H1 (cell line): Measurements from ENCODE around the gene TACC2.

Experiments
- GABPA ChIP-seq: IDR thresholded peaks from 2 replicates; pipeline ENCODE4 v1.6.1; 2011; ENCODE audit warnings: mild to moderate bottlenecking, low read length, moderate library complexity, borderline replicate concordance; ENCODE audit not compliant: insufficient read depth
- RNF2 ChIP-seq: fragments of 200-900, 300-1000 bp; sonication (generic); IDR thresholded peaks from 2 replicates; pipeline ENCODE4 v1.7.1; 2016; ENCODE audit warnings: borderline replicate concordance, low read depth, mild to moderate bottlenecking, antibody characterized with exemption, low read length; ENCODE audit not compliant: poor library complexity, severe bottlenecking; ENCODE audit errors: missing control alignments
- SIRT6 ChIP-seq: IDR thresholded peaks from one replicate; pipeline ENCODE4 v1.7.1; 2012; ENCODE audit warnings: low read length, inconsistent platforms
- TCF12 ChIP-seq: IDR thresholded peaks from 2 replicates; pipeline ENCODE4 v1.6.1; 2011; ENCODE audit warnings: low read depth, mild to moderate bottlenecking, low read length
- TEAD4 ChIP-seq: IDR thresholded peaks from 2 replicates; pipeline ENCODE4 v1.6.1; 2012; ENCODE audit warnings: low read depth, low read length, inconsistent platforms, mixed read lengths
- TF ChIP-seq, protein P1 (sequence below), 3 experiments: IDR thresholded peaks; 1 replicate in 2 of 3; 2 replicates in 1 of 3; pipeline versions ENCODE4 v1.5.1 to v1.6.1; 2011; ENCODE audit warnings: low read length in 3 of 3, mild to moderate bottlenecking in 3 of 3, inconsistent platforms in 2 of 3, low read depth in 1 of 3, moderate library complexity in 1 of 3; ENCODE audit not compliant: insufficient read depth in 1 of 3; ENCODE audit errors: control extremely low read depth in 1 of 3

DNA sequence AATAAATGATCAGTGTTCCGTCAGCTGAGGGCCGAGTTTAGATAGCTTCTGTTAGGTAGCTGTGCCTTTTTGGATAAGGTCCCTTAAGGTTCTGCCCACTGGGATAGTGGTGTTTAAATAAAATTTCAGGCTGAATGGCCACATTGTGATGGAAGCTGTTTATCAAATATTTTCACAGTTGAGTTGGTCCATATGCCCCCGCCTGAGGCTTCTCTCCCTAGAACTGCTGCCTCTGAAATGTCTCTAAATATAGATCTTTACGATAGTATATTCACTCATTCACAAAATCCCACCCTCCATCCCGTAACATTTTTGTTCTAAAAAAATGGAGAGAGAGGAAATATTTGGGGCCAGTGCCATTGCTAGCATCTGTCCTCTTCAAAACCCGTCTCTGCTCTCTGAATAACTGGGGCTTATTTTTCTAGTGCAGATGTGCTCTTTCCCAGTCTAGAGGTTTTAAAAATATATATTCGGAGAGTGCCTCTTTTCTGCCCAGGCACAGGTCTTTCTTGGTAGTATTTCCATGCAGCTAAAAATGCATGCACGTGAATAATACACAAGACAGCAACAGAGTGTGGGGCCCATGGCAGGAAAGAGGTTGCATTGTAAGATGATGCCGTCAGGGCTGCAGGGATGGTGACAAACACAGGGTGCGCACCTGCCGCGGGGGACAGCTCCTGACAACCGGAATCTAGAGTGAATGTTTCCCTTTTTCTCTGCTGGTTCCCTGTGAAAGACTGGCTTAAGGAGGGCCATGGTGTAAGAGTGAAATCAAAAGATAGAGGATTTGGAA lies 176.7 kb downstream of the TACC2 start:
- no peak for TF ChIP-seq SIRT6
- no peak for TF ChIP-seq RNF2
- no peak for TF ChIP-seq GABPA
- TF ChIP-seq TCF12 = no peak
- TF ChIP-seq TEAD4 = no peak
- TF ChIP-seq, protein P1, sequence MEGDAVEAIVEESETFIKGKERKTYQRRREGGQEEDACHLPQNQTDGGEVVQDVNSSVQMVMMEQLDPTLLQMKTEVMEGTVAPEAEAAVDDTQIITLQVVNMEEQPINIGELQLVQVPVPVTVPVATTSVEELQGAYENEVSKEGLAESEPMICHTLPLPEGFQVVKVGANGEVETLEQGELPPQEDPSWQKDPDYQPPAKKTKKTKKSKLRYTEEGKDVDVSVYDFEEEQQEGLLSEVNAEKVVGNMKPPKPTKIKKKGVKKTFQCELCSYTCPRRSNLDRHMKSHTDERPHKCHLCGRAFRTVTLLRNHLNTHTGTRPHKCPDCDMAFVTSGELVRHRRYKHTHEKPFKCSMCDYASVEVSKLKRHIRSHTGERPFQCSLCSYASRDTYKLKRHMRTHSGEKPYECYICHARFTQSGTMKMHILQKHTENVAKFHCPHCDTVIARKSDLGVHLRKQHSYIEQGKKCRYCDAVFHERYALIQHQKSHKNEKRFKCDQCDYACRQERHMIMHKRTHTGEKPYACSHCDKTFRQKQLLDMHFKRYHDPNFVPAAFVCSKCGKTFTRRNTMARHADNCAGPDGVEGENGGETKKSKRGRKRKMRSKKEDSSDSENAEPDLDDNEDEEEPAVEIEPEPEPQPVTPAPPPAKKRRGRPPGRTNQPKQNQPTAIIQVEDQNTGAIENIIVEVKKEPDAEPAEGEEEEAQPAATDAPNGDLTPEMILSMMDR (IDR thresholded peaks at IDR 0.05; ENCODE audit: control extremely low read depth in 1 of 3, insufficient read depth in 1 of 3, low read depth in 1 of 3, low read length in 3 of 3) = no peak
